Amygdala (tissue), 56 donors: Measurements from ENCODE around the gene ESPL1.
"Not testable (repeated sequence)": the region's sequence is repeated elsewhere in the genome, so short reads cannot be mapped to it uniquely, and the experiment has no call there.

Experiments used
- DNase-seq, 56 donors: peaks; one replicate each; lab custom pipeline; 2025; lab: John Stamatoyannopoulos, UW

The ESPL1 gene

DNA sequence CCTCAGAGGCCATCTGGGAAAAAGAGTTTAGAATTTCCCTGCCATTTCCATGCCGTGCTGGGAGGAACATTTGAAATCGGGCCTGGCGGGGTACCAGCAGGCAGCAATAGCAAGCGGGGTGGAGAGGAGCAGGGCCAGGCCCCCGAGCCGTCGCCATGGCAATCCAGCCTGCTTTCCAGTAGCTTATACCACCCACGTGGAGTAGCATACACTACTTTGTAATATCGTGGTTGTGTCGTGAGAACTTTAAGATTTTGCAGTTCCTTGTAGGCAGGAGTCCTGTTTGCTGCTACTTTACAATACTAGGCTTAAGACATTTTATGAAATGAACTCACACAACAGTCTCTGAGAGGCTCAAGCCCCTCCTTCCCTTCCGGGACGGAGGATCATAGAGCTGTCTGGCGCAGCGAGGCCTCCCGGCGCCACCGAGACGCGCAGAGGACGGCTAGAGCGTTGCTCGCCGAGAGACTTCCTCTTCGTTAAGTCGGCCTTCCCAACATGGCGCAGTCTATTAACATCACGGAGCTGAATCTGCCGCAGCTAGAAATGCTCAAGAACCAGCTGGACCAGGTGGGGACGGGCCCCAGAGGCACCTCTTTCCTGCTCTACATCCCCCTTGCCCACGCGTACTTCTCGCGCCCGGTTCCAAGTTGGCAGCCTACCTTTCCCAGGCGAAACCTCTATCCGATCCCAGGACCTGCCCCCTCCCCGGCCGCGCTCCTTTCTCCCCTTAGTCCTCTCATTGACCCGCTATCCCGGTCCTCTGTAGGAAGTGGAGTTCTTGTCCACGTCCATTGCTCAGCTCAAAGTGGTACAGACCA lies 27.2 kb downstream of the ESPL1 start, which contains the start of gene PFDN5:
Gene PFDN5 (plus strand): TSS at position 473 of the 821 bp plus-strand sequence. CDS start 26 bp downstream, at position 499.
- peak in 55 of 56 donors; percentile 38 to 95 (median 82) for DNase-seq

GRCh38 chr12:53295891-53296219 lies 27.8 kb downstream of the ESPL1 start:
- DNase-seq, result no peak

DNA sequence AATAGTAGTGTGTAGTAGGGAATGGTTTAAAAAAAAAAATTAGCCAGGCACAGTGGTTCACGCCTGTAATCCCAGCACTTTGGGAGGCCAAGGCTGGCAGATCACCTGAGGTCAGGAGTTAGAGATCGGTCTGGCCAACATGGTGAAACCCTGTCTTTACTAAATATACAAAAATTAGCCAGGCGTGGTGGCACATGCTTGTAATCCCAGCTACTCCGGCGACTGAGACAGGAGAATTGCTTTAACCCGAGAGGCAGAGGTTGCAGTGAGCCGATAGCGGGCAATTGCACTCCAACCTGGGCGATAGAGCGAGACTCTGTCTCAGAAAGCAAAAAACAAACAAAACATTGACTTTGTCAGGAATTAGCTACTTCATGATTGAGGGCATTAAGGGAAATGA lies 29.0 kb downstream of the ESPL1 start:
- not testable (repeated sequence) for DNase-seq

- no peak for DNase-seq
These were observed 30.1 kb downstream of the ESPL1 start for GRCh38 chr12:53298164-53298563.

- DNase-seq, result peak in 1 of 56 donors; percentile 35
These were observed 31.0 kb downstream of the ESPL1 start for GRCh38 chr12:53299101-53299453.

DNA sequence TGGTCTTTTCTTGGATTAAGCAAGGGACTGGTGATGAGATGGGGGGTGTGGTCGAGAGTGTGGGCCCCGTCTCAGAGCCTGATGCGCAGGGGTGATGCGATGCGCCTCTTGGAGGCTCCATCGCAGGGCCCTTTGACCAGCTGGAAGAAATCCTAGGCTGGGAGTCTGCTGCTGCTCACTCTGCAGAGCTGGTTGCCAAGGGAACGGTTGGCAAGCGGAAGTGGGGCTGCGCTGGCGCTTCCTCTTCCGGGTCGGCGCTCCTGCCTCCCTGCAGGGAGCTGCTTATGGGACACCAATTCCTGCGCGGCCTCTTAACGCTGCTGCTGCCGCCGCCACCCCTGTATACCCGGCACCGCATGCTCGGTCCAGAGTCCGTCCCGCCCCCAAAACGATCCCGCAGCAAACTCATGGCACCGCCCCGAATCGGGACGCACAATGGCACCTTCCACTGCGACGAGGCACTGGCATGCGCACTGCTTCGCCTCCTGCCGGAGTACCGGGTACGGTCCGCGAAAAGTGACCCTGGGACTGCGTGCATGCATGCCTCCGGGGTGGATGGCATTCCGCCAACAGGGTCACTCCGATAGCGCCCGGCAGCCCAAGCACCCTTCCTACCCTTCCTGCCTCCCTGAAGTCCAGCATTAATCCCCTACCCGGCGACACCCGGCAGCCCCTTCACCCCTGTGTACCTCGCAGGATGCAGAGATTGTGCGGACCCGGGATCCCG lies 31.5 kb downstream of the ESPL1 start, which contains the start of gene MYG1:
Gene MYG1 (plus strand): TSS at position 242 of the 727 bp plus-strand sequence. CDS start 43 bp downstream, at position 285.
- peak; percentile 44 to 96 (median 85) for DNase-seq

- DNase-seq, result peak in 2 of 56 donors; percentile 23 to 35
These were observed 32.1 kb downstream of the ESPL1 start for GRCh38 chr12:53300187-53300586.

GRCh38 chr12:53302903-53303302 lies 34.8 kb downstream of the ESPL1 start:
- DNase-seq, result no peak

DNA sequence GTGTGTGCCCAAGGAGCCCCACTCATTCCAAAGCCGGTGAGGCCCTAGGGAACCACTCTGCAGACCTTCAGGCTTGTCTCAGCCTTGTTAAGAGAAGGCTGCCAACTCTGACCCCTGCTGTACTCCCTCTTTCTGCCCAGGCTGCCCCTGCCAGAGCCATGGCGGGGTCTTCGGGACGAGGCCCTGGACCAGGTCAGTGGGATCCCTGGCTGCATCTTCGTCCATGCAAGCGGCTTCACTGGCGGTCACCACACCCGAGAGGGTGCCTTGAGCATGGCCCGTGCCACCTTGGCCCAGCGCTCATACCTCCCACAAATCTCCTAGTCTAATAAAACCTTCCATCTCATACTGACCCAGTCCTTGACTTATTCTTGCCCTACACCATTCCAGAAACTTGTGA lies 38.7 kb downstream of the ESPL1 start:
- no peak for DNase-seq

DNA sequence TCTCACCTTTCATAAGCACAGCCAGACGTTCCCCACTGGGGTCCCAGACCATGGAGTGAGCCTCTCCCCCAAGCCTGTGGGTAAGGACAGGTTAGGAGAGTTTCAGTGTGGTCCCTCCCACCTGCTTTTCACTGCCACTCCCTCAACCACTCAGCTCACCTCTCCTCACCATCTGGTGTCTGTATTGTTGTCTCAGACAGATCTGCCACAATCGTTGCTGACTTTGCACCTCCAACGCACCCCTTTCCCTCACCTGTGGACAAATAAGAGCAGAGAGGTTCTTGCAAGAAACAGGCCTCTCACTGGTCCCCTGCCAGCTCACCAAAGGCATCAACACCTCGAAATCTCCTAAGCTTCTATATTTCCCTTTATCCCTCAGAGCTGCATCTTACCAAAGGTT lies 40.2 kb downstream of the ESPL1 start:
- DNase-seq, result no peak

DNA sequence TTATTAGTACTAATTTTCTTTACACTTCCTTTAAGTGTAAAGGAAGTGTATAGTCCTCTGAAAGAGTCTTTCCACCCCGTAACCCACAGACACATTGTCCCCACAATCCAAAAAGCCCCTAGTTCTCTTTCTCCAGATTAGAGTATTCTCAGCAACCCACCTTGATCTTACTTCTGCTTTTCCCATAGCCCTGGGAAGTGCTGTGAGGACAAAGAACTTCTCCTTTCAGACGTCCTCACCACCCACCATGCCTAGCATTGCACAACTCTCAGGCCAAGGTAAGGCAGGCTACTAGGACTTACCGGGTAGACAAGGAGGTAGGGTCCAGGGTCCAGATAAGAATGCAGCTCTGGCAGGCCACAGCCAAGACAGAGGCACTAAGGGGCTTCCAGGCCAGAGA lies 45.9 kb downstream of the ESPL1 start:
- DNase-seq, result no peak

GRCh38 chr12:53320352-53321195 lies 52.5 kb downstream of the ESPL1 start:
- DNase-seq, result peak in 1 of 56 donors; percentile 4

GRCh38 chr12:53324113-53324778 lies 56.1 kb downstream of the ESPL1 start:
- peak in 2 of 56 donors; percentile 42 to 44 for DNase-seq

DNA sequence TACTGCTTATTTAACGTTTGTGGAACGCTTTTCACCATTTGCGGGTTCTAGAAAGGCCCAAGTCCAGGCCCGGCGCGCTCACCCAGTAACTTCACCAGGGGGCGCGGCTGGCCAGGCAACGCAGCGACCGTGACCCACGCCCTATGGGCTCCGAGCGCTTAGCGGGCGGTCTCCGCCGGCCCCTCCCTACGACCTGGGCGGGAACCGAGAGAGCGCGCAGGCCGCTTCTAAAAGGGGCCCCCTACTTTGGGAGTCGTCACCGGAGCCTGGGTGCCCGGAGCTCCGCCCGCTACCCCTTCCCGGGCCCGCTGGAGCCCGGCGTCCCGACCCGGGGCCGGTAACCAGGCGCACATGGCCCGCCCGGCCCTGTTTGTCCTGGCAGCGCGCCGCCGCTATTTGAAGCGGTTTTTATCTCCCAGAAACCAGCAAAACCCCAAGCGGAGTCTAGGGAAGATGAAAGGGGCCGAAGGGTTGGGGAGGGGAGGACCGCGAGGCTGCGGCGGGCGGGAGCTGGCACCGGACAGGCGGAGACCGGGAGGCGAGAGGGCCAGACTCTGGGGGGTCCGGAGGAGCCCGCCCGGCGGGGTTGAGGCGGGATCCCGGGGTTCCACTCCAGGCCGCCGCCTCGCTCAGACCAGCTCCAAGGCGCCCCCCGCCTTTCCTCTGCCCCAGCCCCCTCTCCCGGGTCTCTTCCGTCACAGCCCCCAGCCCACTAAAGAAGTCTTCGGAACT lies 56.8 kb downstream of the ESPL1 start:
- DNase-seq, result peak in 55 of 56 donors; percentile 37 to 94 (median 82)

GRCh38 chr12:53325511-53326061 lies 57.5 kb downstream of the ESPL1 start:
- DNase-seq, result peak in 55 of 56 donors; percentile 20 to 92 (median 76)

DNA sequence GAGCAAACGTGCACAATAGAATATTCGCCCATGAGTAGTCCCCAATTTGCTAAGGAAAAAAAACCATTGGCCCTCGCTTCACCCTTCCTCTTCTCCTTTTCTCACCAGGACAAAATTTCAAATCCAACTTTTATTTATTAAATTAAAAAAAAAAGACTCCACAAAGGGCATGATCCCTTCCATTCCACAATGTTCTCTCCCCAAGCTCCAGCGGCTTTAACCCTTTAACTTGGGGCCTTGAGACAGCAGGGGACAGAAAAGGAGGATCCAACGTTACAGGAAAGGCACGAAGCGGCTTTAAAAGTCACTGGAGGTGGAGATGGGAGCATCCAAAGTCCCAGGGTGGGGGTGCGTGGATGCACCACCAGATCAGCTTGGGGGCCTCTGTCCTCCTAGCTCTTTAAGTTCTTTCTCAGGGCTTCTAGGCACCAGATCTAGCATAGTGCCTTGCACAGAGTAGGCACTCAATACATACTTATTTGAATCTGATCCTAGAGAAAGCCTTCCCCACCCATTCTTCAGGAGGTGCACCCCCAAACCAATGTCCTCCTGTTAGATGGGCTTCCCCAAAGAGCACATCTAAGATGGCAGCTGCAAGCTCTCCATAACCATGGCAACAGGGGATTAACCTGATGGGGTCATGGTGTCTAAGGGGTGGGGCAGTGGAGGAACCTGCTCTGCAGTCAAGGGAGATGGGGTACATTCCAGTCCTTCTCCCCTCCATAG lies 58.5 kb downstream of the ESPL1 start:
- no peak for DNase-seq

- DNase-seq, result peak in 1 of 56 donors; percentile 24
These were observed 59.4 kb downstream of the ESPL1 start for GRCh38 chr12:53327435-53328042.

GRCh38 chr12:53328043-53328435 lies 59.9 kb downstream of the ESPL1 start:
- DNase-seq, result no peak
